ENCODE results near the gene CALML4.
A peak's percentile ranks its signal among the peaks of the same experiment; 100 is the strongest.

The CALML4 gene

DNA sequence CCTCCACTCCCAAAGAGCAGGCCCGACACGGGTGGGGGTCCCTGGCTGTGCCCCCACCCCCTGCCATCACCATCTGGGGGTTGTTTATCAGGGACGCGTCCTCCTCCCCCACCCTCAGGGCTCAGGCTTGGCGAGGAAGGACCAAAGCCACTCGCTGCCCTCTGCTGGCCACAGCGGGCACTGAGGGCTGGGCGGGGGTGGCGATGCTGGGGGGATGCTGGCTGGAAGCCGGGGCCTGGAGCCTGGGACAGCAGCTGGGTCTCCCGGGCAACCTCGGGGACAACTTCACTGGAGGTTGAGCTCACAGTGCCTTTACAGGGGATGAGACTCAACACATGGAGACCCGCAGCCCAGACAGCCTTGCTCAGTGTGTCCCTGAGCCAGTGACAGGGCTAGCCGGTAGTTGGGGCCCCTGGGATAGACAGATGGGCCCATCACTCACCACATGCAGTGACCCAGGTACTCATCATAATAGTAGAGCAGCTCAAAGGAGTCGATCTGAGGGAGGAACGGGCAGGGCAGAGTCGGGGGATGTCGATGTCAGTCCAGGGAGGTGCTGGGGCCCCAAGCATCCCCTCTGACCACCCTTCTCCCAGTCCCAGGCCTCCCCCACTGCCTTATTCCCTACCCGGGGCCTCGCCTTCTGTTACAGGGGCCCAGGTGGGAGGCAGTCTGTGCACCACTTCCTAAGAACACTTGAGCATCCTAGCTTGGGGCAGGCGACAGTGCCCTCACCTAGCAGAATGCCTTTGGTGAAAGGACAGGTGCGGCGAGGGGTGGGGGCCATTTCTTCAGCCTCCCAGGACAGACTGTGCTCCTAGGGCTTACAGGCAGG, 5.9 kb upstream of the CALML4 start:
- ATAC-seq = peak; percentile 91
- TF ChIP-seq, protein P1, sequence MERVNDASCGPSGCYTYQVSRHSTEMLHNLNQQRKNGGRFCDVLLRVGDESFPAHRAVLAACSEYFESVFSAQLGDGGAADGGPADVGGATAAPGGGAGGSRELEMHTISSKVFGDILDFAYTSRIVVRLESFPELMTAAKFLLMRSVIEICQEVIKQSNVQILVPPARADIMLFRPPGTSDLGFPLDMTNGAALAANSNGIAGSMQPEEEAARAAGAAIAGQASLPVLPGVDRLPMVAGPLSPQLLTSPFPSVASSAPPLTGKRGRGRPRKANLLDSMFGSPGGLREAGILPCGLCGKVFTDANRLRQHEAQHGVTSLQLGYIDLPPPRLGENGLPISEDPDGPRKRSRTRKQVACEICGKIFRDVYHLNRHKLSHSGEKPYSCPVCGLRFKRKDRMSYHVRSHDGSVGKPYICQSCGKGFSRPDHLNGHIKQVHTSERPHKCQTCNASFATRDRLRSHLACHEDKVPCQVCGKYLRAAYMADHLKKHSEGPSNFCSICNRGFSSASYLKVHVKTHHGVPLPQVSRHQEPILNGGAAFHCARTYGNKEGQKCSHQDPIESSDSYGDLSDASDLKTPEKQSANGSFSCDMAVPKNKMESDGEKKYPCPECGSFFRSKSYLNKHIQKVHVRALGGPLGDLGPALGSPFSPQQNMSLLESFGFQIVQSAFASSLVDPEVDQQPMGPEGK (CRISPR knock-in tag; IDR thresholded peaks at IDR 0.05; ENCODE audit: borderline replicate concordance) = peak; percentile 84
- TF ChIP-seq ZNF565 (CRISPR knock-in tag; conservative IDR thresholded peaks at IDR 0.05; ENCODE audit: low read depth) = no peak

DNA sequence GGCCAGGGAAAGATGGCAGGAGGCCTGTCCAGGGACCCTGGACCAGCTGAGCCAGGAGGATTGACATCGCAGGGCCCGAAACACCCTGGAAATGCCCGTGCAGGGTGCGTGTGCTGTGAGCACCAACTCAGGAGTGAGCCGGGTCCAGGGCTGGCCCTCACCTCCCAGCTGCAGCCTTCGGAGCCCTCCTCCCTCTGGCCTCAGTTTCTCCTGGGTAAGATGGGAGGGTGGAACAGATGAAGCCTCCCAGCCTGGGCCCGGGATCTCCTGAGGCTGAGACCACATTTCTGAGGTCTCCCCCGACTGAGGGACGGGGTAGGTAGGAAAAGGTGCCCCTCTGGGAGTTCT, 5.3 kb upstream of the CALML4 start:
- TF ChIP-seq OSR1 (CRISPR knock-in tag; IDR thresholded peaks at IDR 0.05) = no peak
- TF ChIP-seq ZFP30 (CRISPR knock-in tag; IDR thresholded peaks at IDR 0.05) = no peak
- TF ChIP-seq PPARA (CRISPR knock-in tag; IDR thresholded peaks at IDR 0.05; ENCODE audit: borderline replicate concordance) = no peak
- TF ChIP-seq SNAI2 (CRISPR knock-in tag; IDR thresholded peaks at IDR 0.05) = no peak
- TF ChIP-seq BACH2 (CRISPR knock-in tag; IDR thresholded peaks at IDR 0.05; ENCODE audit: borderline replicate concordance) = no peak
- TF ChIP-seq ARNTL (CRISPR knock-in tag; IDR thresholded peaks at IDR 0.05; ENCODE audit: borderline replicate concordance, low read depth) = no peak
- no peak for TF ChIP-seq ESRRG (CRISPR knock-in tag; IDR thresholded peaks at IDR 0.05)
- TF ChIP-seq TCF4 (CRISPR knock-in tag; IDR thresholded peaks at IDR 0.05; ENCODE audit: borderline replicate concordance) = no peak
- TF ChIP-seq ZC3H10 (CRISPR knock-in tag; IDR thresholded peaks at IDR 0.05) = no peak
- TF ChIP-seq ZFP3 (CRISPR knock-in tag; IDR thresholded peaks at IDR 0.05) = no peak
- no peak for ATAC-seq

DNA sequence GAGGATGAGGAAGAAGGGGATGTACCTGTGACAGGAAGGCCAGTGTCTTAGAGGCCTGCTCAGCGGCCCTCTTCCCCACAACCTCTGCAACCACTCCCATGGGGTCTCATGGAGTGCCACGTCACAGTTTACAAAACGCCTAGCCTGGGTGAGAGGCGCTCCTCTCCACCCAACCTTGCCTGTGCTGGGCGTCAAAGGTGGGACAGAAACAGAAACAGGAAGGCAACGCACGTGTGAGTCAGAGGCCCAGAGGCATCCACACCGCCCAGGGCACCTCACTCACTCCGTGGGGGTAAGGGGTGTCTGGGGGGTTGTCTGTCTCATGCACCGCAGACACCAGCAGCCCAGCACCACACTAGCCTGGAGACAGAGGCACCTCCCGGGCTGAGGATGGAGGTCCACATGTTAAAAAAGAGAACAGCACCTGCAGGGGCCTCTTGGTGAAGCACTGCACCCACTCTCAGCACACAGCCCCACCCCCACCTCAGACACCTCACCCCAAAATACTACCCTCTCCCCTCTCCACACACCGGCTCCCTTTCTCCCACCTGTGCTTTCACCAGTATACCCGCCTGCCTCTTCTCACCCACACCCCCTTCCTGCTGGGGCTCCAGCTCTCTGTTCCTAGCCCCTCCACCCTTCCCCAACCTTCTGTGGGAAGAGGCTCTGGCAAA, 4.7 kb upstream of the CALML4 start:
- TF ChIP-seq ESRRG (CRISPR knock-in tag; IDR thresholded peaks at IDR 0.05) (no peak), ARNTL (CRISPR knock-in tag; IDR thresholded peaks at IDR 0.05; ENCODE audit: borderline replicate concordance, low read depth) (no peak), GLIS3 (CRISPR knock-in tag; IDR thresholded peaks at IDR 0.05) (no peak)
- TF ChIP-seq, protein P1 (CRISPR knock-in tag; IDR thresholded peaks at IDR 0.05; ENCODE audit: borderline replicate concordance) = no peak
- ATAC-seq = no peak

DNA sequence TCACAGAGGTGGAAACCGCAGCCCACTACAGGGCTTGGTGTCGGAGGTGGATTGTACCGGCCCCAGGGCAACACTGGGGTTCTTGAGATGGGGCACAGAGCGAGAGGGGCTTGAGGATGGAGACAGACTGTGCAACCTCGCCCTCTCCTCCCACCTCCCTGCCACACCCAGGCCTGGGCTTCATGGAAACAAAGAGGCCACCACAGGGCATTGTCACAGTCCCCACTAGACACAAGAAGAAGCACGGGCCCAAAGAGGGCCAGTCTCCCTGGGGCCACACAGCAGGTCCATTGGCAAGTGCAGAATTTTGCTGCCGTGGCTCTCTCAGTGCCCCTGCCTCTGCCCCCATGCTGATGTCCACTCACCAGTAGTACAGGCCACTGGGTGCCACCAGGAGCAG, 4.1 kb upstream of the CALML4 start:
- TF ChIP-seq ZNF565 (CRISPR knock-in tag; conservative IDR thresholded peaks at IDR 0.05; ENCODE audit: low read depth) (no peak), ZC3H10 (CRISPR knock-in tag; IDR thresholded peaks at IDR 0.05) (no peak), BACH2 (CRISPR knock-in tag; IDR thresholded peaks at IDR 0.05; ENCODE audit: borderline replicate concordance) (no peak), RARB (CRISPR knock-in tag; IDR thresholded peaks at IDR 0.05) (no peak), OSR1 (CRISPR knock-in tag; IDR thresholded peaks at IDR 0.05) (no peak), CSDC2 (CRISPR knock-in tag; IDR thresholded peaks at IDR 0.05) (no peak), GLIS3 (CRISPR knock-in tag; IDR thresholded peaks at IDR 0.05) (no peak), ZNF70 (CRISPR knock-in tag; IDR thresholded peaks at IDR 0.05) (no peak), ARNTL (CRISPR knock-in tag; IDR thresholded peaks at IDR 0.05; ENCODE audit: borderline replicate concordance, low read depth) (no peak), PPARA (CRISPR knock-in tag; IDR thresholded peaks at IDR 0.05; ENCODE audit: borderline replicate concordance) (no peak), ZFP30 (CRISPR knock-in tag; IDR thresholded peaks at IDR 0.05) (no peak), SNAI2 (CRISPR knock-in tag; IDR thresholded peaks at IDR 0.05) (no peak), TOX (CRISPR knock-in tag; IDR thresholded peaks at IDR 0.05; ENCODE audit: borderline replicate concordance) (no peak), ZFP3 (CRISPR knock-in tag; IDR thresholded peaks at IDR 0.05) (no peak), ISL1 (CRISPR knock-in tag; IDR thresholded peaks at IDR 0.05) (no peak), TCF4 (CRISPR knock-in tag; IDR thresholded peaks at IDR 0.05; ENCODE audit: borderline replicate concordance) (no peak)
- TF ChIP-seq, protein P2, sequence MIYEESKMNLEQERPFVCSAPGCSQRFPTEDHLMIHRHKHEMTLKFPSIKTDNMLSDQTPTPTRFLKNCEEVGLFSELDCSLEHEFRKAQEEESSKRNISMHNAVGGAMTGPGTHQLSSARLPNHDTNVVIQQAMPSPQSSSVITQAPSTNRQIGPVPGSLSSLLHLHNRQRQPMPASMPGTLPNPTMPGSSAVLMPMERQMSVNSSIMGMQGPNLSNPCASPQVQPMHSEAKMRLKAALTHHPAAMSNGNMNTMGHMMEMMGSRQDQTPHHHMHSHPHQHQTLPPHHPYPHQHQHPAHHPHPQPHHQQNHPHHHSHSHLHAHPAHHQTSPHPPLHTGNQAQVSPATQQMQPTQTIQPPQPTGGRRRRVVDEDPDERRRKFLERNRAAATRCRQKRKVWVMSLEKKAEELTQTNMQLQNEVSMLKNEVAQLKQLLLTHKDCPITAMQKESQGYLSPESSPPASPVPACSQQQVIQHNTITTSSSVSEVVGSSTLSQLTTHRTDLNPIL (CRISPR knock-in tag; IDR thresholded peaks at IDR 0.05; ENCODE audit: low read depth) = no peak
- TF ChIP-seq, protein P3, sequence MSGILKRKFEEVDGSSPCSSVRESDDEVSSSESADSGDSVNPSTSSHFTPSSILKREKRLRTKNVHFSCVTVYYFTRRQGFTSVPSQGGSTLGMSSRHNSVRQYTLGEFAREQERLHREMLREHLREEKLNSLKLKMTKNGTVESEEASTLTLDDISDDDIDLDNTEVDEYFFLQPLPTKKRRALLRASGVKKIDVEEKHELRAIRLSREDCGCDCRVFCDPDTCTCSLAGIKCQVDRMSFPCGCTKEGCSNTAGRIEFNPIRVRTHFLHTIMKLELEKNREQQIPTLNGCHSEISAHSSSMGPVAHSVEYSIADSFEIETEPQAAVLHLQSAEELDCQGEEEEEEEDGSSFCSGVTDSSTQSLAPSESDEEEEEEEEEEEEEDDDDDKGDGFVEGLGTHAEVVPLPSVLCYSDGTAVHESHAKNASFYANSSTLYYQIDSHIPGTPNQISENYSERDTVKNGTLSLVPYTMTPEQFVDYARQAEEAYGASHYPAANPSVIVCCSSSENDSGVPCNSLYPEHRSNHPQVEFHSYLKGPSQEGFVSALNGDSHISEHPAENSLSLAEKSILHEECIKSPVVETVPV (CRISPR knock-in tag; IDR thresholded peaks at IDR 0.05) = no peak
- TF ChIP-seq, protein P1 (CRISPR knock-in tag; IDR thresholded peaks at IDR 0.05; ENCODE audit: borderline replicate concordance) = no peak
- no peak for ATAC-seq

Measured in SK-N-SH treated with all-trans-retinoic acid at 6 μM for 48 hours (cell line).